8988T (cell line): Measurements from ENCODE around the gene MYMX.

Source experiments
- DNase-seq: peaks from one replicate; pipeline ENCODE4 v3.0.0; 2011

Gene MYMX

GRCh38 chr6:44265722-44266233, 49.1 kb downstream of the MYMX start:
- DNase-seq: no peak

GRCh38 chr6:44266347-44266746, 49.6 kb downstream of the MYMX start:
- no peak for DNase-seq

- no peak for DNase-seq
These were observed 50.5 kb downstream of the MYMX start for GRCh38 chr6:44267252-44267651.
